AG10803 (cell line): ENCODE data around the gene RBM15B.
"Not testable (repeated sequence)": the region's sequence is repeated elsewhere in the genome, so short reads cannot be mapped to it uniquely, and the experiment has no call there.

Experiments used
- DNase-seq: peaks from one replicate; pipeline ENCODE4 v3.0.0; 2010; ENCODE audit warnings: low read depth
- H3K4me3 ChIP-seq: 2 replicates; pipeline ENCODE4 v1.5.1; 2011; ENCODE audit warnings: mild to moderate bottlenecking, low read length, control low read depth
- TF ChIP-seq, protein P1 (sequence below): conservative IDR thresholded peaks from 2 replicates; pipeline ENCODE4 v1.5.1; 2011; ENCODE audit warnings: mild to moderate bottlenecking, low read length, control low read depth, inconsistent platforms

The RBM15B gene

DNA sequence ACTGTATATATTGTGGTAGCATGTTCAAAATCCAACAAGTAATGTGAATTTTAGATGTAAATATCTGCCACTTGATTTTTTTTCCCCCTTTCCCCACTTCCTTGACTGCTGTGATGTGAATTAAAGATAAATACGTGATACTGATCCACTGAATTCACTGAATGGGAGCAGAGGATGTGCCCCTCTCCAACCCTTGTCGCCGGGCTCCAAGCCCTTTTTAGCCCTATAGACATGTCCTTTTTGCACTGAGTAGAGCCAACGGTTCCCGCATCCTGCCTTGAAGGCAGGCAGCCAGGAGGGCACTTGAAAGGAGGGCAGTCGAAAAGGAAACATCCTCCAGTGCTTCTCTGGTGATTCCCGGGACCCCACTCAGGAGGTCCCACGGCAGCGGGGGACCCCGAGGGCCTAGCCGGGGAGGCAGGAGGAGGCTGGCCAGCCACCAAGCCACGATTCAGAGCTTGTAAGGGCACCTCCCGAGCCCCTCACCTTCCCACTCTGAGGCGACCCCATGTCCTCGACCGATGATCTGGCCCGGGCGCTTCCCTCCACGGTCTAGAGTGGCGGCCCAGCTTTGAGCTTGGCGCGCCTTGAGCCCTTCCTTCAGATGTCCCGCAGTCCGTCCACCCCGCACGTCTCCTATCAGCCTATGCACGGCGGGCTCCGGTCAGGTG is 6.9 kb upstream of the RBM15B start:
- TF ChIP-seq, protein P1, sequence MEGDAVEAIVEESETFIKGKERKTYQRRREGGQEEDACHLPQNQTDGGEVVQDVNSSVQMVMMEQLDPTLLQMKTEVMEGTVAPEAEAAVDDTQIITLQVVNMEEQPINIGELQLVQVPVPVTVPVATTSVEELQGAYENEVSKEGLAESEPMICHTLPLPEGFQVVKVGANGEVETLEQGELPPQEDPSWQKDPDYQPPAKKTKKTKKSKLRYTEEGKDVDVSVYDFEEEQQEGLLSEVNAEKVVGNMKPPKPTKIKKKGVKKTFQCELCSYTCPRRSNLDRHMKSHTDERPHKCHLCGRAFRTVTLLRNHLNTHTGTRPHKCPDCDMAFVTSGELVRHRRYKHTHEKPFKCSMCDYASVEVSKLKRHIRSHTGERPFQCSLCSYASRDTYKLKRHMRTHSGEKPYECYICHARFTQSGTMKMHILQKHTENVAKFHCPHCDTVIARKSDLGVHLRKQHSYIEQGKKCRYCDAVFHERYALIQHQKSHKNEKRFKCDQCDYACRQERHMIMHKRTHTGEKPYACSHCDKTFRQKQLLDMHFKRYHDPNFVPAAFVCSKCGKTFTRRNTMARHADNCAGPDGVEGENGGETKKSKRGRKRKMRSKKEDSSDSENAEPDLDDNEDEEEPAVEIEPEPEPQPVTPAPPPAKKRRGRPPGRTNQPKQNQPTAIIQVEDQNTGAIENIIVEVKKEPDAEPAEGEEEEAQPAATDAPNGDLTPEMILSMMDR = no peak
- H3K4me3 ChIP-seq = peak overlapping the region; percentile 96
- DNase-seq = peak; percentile 9

DNA sequence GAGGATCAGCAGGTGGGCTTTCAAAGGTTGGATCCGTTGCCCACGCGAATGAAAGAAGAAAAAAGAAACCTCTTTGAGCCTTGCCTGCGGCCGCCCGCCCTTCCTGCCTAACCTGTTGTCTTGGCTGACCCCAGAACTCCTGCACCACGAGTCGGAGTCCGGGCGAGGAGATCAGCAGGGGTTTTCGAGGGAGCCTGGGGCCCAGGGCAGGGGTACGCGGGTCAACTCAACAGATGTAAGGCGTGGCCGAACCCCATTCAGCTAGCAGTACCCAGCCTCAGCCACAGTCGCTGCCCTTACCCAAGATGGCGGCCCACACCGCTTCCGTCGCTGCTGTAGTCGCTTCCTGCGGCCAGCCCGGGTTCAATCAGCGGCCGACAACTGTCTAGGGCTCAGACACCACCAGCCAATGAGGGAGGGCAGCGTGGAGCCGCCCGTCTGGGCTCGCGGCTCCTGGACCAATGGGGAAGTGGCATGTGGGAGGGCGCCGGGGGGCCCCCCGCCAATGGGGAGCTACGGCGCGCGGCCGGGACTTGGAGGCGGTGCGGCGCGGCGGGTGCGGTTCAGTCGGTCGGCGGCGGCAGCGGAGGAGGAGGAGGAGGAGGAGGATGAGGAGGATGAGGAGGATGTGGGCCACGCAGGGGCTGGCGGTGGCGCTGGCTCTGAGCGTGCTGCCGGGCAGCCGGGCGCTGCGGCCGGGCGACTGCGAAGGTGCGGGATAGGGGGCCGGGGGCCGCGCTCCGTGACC is 6.2 kb upstream of the RBM15B start, which contains the start of gene MANF:
TSS of gene MANF (plus strand) at position 566 of the 748 bp plus-strand sequence. CDS start at position 618, 52 bp downstream.
- TF ChIP-seq, protein P1 = no peak
- peak within 1 kb of the TSS; percentile 96 for H3K4me3 ChIP-seq
- peak; percentile 98 for DNase-seq

DNA sequence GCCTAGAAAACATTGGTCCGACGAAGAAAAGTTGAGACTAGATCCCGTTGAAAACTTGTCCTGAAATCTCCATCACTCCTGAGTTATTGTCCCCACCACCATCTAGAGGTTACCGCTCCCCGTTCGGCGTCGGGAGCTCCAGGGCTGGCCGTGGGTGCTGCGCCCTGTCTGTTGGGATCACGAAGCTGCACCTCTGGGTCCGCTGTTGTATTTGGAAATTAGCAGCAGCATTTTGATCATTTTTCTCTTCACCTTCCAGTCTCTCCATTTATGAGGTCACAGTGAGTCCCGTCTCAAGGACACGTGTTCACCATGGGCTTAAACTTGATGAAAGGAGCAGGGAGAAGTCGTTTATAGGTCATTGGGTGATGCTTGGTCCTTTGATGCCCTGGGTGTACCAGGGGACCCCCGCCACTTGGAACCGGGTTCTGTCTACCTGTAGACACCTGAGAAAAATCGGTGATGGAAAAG is 5.4 kb upstream of the RBM15B start:
- DNase-seq = no peak
- TF ChIP-seq, protein P1 = no peak

DNA sequence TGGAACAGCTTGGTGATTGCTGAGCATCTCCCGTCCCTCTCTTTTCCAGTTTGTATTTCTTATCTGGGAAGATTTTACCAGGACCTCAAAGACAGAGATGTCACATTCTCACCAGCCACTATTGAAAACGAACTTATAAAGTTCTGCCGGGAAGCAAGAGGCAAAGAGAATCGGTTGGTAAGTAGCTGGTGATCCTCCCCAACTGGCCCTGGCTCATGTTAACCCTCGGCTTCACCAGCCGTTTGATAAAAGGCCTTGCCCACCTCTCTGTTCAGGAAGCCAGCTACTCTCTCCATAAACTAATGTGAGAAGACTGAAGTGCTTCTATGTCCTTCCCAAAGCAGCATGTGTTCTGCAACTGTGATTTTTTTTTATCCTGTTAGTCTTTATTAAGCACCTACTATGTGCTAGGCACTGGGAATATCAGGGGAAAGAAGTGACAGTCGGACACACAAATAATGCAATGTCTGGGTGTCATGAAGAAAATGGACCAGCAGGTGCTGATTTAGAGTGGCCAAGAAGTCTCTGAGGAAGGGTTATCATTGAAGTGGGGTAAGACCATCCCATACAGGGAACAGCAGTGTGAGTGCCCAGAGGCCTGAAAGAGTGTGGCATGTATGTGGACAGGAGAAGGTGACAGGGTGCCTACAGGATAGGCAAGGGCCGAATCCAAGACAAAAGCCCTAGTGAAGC is 4.8 kb upstream of the RBM15B start:
- no peak for DNase-seq
- peak overlapping the region; percentile 79 for H3K4me3 ChIP-seq
- TF ChIP-seq, protein P1 = peak; percentile 14; the same call in 1 of the 2 replicates

More for the DNA sequence above, 5.4 kb upstream of the RBM15B start:
- peak overlapping the region; percentile 79 for H3K4me3 ChIP-seq

DNA sequence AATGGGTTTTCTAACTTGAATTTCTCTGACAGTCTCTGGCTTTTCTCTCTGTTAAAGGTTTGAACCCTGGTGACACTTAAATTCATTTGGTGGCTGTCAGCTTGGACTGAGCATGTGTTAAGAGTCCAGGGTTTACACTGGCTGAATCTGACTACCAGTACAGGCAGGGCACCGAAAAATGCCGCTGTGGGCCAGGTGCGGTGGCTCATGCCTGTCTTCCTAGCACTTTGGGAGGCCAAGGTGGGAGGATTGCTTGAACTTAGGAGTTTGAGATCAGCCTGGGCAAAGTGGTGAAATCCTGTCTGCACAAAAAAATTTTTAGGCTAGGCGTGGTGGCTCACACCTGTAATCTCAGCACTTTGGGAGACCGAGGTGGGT is 4.2 kb upstream of the RBM15B start:
- TF ChIP-seq, protein P1 = no peak
- no peak for DNase-seq
- peak overlapping the region; percentile 79 for H3K4me3 ChIP-seq

DNA sequence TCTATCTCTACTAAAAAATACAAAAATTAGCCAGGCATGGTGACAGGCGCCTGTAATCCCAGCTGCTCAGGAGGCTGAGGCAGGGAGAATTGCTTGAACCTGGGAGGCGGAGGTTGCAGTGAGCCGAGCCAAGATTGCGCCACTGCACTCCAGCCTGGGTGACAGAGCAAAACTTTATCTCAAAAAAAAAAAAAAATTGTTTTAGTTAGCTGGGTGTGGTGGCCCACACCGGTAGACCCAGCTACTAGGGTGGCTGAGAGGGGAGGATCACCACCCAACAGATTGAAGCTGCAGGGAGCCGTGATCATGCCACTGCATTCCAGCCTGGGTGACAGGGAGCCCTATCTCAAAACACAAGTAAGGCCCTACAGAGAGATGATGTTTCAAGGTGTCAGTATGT is 3.8 kb upstream of the RBM15B start:
- not testable (repeated sequence) for H3K4me3 ChIP-seq, DNase-seq

DNA sequence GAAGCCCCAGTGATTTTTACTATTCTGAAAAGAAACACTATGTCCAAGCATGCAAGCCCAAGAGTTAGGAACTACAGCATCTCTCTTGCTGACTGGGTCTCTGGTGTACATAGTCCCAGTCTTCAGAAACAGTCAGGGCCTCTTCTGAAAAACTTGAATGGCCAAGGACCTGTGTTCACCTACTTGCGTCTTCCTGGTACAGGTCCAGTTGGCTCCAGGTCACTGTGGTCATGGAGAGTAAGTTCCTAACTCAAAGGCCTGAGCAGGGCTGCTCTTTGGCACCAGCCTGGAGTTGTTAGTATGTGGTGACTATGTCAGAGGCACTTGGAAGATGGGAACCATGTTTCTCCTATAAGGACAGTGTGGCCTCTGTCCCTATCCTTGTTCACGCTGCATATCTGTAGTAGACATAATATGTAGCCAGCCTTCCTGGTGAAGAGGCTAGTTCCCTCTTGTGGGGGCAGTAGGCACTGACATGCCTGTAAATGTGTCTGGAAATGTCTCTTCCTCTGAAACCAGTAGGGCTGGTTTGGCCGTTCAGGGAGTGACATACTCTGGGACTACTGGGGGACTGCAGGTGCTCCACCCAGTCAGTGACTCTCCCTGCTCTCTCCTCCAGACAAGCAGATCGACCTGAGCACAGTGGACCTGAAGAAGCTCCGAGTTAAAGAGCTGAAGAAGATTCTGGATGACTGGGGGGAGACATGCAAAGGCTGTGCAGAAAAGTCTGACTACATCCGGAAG is 2.6 kb upstream of the RBM15B start:
- TF ChIP-seq, protein P1 = no peak; the same call in 1 of the 2 replicates
- no peak for DNase-seq
- H3K4me3 ChIP-seq = no peak overlapping the region
